Cardiac muscle cell (in vitro differentiated cells and primary cell): ENCODE results near the gene PLEKHA6. TPM values are rescaled to one million over a fixed set of nuclear protein-coding genes. Genes with fewer than 3 reads are reported as not detected.

ENCODE experiments used
- DNase-seq, 2 donors: peaks; one replicate each; pipeline versions ENCODE4 v3.0.0 to v3.0.0-alpha.2; 2010 to 2017; ENCODE audit warnings: low read depth in 1 of 2, low spot score in 1 of 2
- H3K27ac ChIP-seq: fragments of 200-600 bp; sonication (generic); 2 replicates; pipeline ENCODE4 v1.5.1; 2016
- H3K27me3 ChIP-seq: fragments of 200-600 bp; sonication (generic); 2 replicates; pipeline ENCODE4 v1.6.0; 2016; ENCODE audit warnings: control low read depth
- H3K36me3 ChIP-seq: fragments of 200-600 bp; sonication (generic); 2 replicates; pipeline ENCODE4 v1.5.1; 2016; ENCODE audit warnings: control low read depth
- H3K4me1 ChIP-seq: fragments of 200-600 bp; sonication (generic); 2 replicates; pipeline ENCODE4 v1.8.1; 2017; ENCODE audit warnings: low read depth, mild to moderate bottlenecking, mixed run types
- H3K4me3 ChIP-seq: fragments of 200-600 bp; sonication (generic); 2 replicates; pipeline ENCODE4 v1.5.1; 2016; ENCODE audit warnings: mild to moderate bottlenecking
- H3K9me3 ChIP-seq: fragments of 200-600 bp; sonication (generic); 2 replicates; pipeline ENCODE4 v1.5.1; 2017; ENCODE audit warnings: low read depth, mild to moderate bottlenecking, control low read depth
- CTCF ChIP-seq: IDR thresholded peaks from 2 replicates; pipeline ENCODE4 v1.5.1; 2012; ENCODE audit warnings: low read depth, mild to moderate bottlenecking, low read length
- polyA plus RNA-seq: library from polyadenylated mRNA; unstranded; fragments of >200 nt; fragmentation: Nextera tagmentation; extraction: Ambion mirVana; gene quantifications from 2 replicates; pipeline ENCODE4 v1.2.1, GENCODE V29; 2016
- total RNA-seq: library from RNA; depleted of rRNA; stranded (reverse); fragments of >200 nt; gene quantifications from 2 replicates; pipeline ENCODE4 v1.2.3, GENCODE V29; 2016

PLEKHA6 gene
- total and polyA plus RNA-seq, 2 experiments from 2014 or later = 41.6 to 44.1 TPM

GRCh38 chr1:204227996-204228785 lies 131.5 kb downstream of the PLEKHA6 start:
- Histone ChIP-seq H3K4me1 (no peaks in the 10 kb centered on the region), H3K27ac (no peak overlapping the region), H3K4me3 (no peak overlapping the region), H3K9me3 (no peaks in the 10 kb centered on the region), H3K27me3 (no peaks in the 10 kb centered on the region), H3K36me3 (peaks cover 80% of the 10 kb centered on the region)
- no peak for TF ChIP-seq CTCF
- DNase-seq = no peak

- DNase-seq = no peak
- Histone ChIP-seq H3K4me1 (no peaks in the 10 kb centered on the region), H3K4me3 (no peak overlapping the region), H3K36me3 (peaks cover 84% of the 10 kb centered on the region), H3K9me3 (no peaks in the 10 kb centered on the region), H3K27ac (no peak overlapping the region), H3K27me3 (no peaks in the 10 kb centered on the region)
- no peak for TF ChIP-seq CTCF
These were observed 132.4 kb downstream of the PLEKHA6 start for GRCh38 chr1:204227351-204227750.

GRCh38 chr1:204225841-204226735 lies 133.6 kb downstream of the PLEKHA6 start:
- no peak for TF ChIP-seq CTCF
- peaks cover 82% of the 10 kb centered on the region for H3K36me3 ChIP-seq
- H3K27me3 ChIP-seq = no peaks in the 10 kb centered on the region
- H3K4me3 ChIP-seq = no peak overlapping the region
- H3K27ac ChIP-seq = no peak overlapping the region
- H3K4me1 ChIP-seq = no peaks in the 10 kb centered on the region
- DNase-seq = no peak
- no peaks in the 10 kb centered on the region for H3K9me3 ChIP-seq

GRCh38 chr1:204224655-204225054 lies 135.1 kb downstream of the PLEKHA6 start:
- Histone ChIP-seq H3K27ac (no peak overlapping the region), H3K36me3 (peaks cover 70% of the 10 kb centered on the region), H3K4me1 (no peaks in the 10 kb centered on the region), H3K9me3 (no peaks in the 10 kb centered on the region), H3K27me3 (no peaks in the 10 kb centered on the region), H3K4me3 (no peak overlapping the region)
- no peak for TF ChIP-seq CTCF
- no peak for DNase-seq

DNA sequence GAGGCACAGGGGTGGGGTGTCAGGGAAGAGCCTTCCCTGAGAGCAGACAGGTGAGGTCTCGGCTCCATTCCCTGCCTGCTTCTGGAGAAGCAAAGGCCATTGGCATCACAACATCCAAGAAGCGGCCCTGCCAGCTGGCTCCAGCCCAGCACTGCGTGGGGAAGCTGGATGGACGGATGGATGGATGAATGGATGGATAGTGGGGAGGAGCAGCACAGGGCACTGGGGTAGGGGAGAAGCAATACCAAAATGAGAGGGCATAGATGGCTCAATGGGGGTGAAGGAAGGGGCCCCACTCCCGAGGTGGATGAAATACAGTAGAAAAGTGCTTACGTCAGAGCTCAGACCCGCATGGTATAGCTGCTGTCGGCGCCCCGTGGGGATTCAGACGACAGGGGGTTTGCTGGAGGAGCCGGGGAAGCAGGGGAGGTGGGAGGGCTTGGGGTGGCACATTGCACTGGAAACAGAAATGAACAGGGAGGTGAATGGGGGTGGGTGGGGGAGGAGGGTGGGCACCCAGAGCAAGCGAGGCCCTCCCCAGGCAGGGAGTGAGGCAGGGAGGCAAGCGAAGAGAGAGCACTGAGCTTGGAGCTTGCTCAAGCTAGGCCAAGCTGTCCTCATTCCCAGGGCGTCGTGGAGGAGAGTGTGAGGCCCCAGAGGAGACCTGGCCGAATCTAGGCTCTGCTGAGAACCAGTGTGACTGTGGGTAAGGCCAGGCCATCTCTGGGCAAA lies 136.4 kb downstream of the PLEKHA6 start:
- H3K27me3 ChIP-seq = no peaks in the 10 kb centered on the region
- H3K27ac ChIP-seq = no peak overlapping the region
- H3K9me3 ChIP-seq = no peaks in the 10 kb centered on the region
- peaks cover 56% of the 10 kb centered on the region for H3K36me3 ChIP-seq
- no peak for TF ChIP-seq CTCF
- DNase-seq = no peak
- H3K4me1 ChIP-seq = no peaks in the 10 kb centered on the region
- no peak overlapping the region for H3K4me3 ChIP-seq
